NOMO-1 (cell line): ENCODE measurements around the gene KYAT1.
"Not testable (repeated sequence)": the region's sequence is repeated elsewhere in the genome, so short reads cannot be mapped to it uniquely, and the experiment has no call there.

Experiments
- DNase-seq, 2 experiments: peaks; one replicate each; lab custom pipeline; 2025; ENCODE audit not compliant: unreplicated experiment in 2 of 2; lab: John Stamatoyannopoulos, UW

The KYAT1 gene

DNA sequence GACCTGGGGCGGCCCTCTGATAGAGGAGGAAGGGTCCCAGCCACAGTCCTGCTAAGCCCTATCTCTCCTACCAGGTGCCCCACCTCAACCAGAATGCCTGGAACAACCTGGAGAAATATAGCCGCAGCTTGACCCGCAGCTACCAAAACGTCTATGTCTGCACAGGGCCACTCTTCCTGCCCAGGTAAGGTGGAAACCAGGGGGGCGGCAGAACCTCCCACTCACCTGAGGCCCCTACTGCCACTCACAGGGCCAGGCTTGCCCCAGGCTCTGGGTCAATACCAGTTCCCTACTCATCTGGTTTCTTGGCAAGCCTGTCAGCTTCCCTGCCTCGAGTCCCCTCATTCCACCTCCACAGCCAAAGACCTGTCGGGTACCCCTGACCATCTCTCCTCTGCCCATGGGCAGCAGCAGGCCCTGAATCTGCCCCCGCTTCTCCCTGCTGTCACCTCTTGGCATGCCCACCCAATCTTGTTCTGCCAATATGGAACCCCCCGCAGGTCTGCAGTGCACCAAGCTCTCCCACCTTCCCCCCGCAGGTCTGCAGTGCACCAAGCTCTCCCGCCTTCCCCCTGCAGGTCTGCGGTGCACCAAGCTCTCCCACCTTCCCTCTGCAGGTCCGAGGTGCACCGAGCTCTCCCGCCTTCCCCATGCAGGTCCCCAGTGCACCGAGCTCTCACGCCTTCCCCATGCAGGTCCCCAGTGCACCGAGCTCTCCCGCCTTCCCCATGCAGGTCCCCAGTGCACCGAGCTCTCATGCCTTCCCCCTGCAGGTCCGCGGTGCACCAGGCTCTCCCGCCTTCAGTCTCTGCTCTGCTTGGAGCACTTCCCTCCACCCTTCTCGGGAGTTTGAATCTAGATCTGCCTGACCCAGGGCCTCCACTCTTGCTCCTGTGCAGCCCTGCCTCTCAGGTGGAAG, 60.8 kb downstream of the KYAT1 start:
- no peak for DNase-seq

GRCh38 chr9:128819716-128820664, 61.8 kb downstream of the KYAT1 start:
- DNase-seq = no peak

DNA sequence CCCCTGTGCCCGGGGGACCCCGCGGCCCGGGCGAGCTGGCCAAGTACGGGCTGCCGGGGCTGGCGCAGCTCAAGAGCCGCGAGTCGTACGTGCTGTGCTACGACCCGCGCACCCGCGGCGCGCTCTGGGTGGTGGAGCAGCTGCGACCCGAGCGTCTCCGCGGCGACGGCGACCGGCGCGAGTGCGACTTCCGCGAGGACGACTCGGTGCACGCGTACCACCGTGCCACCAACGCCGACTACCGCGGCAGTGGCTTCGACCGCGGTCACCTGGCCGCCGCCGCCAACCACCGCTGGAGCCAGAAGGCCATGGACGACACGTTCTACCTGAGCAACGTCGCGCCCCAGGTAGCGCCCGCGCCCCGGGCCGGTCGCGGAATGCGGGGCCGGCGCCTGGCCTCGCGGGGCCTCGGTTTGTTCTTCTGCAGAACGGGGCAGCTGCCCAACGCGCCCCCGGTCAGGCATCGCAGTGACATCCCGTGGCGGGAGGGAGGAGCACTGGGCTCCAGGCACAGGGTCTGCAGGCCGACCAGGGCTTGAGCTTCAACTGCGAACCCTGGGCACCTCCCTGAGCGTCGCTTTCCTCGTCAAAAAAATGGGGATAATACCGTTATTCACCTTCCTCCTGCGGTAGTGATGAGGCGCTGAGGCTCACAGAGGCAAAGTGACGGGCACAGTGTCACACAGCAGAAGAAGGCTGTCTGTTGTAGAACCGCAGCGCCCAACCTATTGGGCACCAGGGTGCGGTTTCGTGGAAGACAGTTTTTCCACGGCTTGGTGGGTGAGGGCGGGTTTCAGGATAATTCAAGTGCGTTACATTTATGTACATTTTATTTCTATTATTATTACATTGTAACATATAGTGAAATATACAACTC, 62.7 kb downstream of the KYAT1 start:
- DNase-seq = no peak

- peak; percentile 95 to 96 for DNase-seq
These were observed 63.5 kb downstream of the KYAT1 start, which contains the start of gene ENDOG for GRCh38 chr9:128818099-128818838. TSS of gene ENDOG (plus strand) at chr9:128818500. CDS start at chr9:128818685, 185 bp downstream.

DNA sequence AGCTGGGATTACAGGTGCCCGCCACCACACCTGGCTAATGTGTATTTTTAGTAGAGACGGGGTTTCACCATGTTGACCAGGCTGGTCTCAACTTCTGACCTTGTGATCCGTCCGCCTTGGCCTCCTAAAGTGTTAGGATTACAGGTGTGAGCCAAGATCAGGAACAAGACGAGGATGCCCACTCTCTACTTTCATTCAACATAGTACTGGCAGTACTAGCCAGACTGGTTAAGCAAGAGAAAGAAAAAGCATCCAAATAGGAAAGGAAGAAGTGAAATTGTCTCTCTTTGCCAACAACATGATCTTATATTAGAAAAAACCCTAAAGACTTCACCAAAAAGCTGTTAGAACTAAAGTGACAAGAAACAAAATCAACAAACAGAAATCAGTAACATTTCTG, 70.9 kb downstream of the KYAT1 start:
- DNase-seq = no peak

DNA sequence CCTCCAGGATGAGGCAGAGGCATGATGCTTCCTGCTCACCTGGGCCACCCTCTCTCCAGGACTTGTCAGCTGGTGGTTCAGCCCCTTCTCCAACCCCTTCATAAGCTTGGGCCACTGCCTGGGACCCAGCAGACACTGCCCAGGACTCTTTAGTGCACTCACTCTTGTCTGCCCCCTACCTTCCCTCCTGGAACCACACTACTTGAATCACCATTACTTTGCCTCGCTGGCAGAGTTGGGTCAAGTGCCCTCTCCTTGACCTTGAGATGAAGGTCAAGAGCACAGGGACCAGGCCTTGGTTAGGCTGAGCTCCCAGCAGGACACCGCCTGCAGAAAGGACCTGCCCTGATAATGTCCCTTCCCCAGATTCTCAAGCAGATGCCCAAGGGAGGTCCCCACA, 71.9 kb downstream of the KYAT1 start:
- DNase-seq = no peak

DNA sequence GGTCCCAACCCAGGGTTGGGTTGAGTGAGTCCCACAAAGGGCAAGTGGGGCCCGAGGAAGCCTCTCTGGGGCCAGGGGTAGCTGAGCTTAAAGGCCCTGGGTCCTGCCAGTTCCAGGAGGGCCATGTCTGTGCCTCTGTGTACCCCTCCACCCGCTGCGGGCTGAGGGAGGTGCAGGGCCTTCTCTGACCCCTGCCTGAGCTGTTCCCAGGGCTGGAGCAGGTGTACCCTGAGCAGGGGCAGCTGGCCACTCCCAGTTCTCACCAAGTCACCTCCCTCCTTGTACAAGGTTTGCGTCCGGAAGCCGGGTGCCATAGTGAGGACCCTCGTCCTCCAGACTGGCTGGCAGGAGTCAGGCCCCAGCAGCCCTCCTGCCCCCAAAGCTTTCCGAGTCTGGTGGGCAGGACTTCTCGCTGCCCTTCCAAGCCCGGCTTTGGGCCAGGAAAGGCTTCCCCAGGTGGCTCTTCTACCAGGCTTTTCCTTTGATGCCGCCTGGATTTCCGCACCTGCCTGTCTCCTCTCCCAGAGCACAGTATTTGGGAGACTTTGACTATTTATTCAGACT, 72.6 kb downstream of the KYAT1 start:
- no peak for DNase-seq

GRCh38 chr9:128808543-128808942, 73.2 kb downstream of the KYAT1 start:
- no peak for DNase-seq

GRCh38 chr9:128807827-128808226, 73.9 kb downstream of the KYAT1 start:
- no peak for DNase-seq

DNA sequence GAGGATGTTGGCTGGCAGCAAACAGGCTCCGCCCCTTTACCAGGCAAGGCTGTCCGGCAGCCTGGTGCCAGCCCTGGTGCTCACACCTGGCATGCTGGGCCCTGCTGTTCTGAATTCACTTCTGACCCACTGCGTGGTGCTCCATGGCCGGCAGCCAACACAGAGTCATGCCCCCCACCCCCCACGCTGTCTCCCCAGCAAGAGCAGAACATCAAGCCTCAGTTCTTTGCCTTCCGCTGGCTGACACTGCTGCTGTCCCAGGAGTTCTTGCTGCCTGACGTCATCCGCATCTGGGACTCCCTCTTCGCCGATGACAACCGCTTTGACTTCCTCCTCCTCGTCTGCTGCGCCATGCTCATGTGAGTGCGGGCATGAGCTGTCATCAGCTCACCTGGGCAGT, 76.1 kb downstream of the KYAT1 start:
- no peak for DNase-seq

GRCh38 chr9:128802482-128802881, 79.3 kb downstream of the KYAT1 start:
- DNase-seq = no peak

GRCh38 chr9:128800061-128800460, 81.7 kb downstream of the KYAT1 start:
- DNase-seq = no peak

- DNase-seq = no peak
These were observed 82.9 kb downstream of the KYAT1 start for GRCh38 chr9:128798896-128799295.

- DNase-seq = not testable (repeated sequence)
These were observed 86.8 kb downstream of the KYAT1 start for GRCh38 chr9:128794961-128795360.

DNA sequence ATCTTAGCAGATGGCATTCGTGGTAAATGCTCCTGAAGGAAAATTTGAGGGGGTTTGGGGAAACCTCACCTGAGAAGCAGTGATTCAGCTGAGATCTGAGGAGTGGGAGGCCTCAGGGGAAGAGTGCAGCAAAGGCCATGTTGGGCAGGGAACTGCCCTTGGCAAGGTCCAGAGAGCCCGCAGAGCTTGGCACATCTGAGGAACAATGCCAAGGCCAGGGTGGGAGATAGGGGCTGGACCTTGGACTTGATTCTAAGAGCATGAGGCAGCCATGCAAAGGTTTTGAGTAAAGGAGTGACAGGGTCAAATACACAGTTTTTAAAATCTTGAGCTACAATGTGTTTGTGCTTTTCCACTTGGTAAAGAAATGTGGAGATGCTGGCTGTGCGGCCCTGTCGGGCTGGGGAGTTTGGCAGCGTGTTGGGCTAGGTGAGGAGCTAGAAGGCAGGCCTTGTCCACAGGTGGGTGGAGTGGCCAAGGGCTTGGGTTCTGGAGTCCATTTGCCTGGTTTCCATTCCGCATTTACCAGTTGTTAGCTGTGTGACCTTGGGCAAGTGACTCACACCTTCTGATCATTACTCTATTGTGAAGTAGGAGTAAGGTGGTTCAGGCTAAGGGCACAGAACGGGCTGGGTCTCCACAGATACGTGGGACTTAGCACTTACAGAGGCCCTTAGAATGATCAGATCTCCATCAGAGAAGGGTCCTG, 88.6 kb downstream of the KYAT1 start:
- no peak for DNase-seq

DNA sequence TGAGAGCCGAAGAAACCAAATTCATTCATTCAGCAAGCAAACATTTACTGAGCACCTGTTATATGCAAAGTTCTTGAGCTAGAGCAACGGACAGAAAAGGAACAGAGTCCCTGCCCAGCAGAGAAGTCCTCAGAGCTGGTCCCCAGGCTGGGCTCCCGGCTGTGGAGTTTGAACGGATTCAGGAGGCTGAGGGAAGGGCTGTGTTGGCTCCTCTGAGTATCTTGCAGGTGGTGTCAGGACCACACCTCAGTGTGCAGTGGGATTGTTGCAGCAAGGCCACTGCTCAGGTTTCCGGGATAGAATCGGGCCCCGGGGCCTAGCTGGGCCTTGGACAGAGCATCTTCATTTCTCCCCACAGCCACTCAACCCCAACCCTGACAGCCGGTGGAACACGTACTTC, 89.6 kb downstream of the KYAT1 start:
- no peak for DNase-seq

DNA sequence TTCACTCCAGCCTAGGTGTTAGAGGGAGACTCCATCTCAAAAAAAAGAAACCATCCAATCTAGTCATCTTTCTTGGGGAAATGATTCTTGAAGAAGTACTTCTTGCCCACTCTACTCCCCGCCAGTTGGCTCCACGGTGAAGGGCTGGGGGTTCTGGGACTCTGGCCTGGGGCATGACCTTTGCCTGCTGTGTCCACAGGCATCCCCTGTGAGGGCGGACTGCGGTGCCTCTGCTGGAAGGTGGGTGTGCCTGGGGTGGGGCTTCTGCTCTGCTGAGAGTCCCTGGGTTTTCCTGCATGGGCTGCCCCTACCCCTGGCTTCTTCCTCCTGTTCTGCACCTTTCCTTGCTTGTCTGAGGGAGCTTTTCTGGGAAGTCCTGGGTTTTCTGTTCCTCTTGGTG, 91.2 kb downstream of the KYAT1 start:
- DNase-seq = no peak

DNA sequence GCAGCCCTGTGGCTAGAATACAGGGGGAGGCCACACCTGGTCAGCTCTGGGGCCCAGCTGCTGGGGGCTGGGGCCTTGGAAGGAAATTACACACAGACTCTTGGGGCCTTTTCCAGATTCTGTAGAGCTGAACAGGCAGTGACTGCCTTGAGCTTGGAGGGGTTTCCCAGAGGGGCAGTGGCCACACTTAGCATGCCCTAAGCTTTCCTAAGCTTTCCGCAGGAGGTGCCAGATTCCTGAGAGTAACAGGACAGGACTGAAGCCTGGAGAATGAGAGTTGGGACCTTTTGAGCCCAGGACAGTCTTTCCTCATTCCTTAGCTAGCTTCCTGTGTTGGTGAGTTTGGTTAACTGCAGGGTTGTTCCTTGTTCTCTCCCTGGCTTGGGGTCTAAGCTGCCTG, 93.3 kb downstream of the KYAT1 start:
- no peak for DNase-seq

DNA sequence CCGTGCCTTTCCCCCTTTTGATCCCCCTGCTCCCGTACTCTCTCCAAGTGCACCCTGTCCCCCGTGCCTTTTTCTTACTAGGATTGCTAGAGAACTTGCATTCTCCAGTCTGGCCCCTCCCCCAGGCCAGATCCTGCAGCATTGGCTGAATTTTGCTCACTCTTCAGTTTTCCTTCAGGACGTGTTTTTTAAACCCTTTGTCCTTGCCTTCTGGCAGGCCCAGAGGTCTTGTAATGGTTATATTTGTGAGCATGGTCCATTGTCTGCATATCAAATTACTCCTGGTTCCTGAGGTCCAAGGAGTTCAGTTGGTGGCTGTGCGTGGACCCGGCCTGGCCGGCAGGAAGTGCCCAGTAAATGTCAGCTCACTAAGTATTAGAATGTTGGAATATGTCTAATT, 94.1 kb downstream of the KYAT1 start:
- no peak for DNase-seq
